Smooth muscle cell (in vitro differentiated cells): ENCODE measurements around the gene CDC14A. TPM values are rescaled to one million over a fixed set of nuclear protein-coding genes. Genes with fewer than 3 reads are reported as not detected.

Source experiments
- DNase-seq: peaks from one replicate; lab custom pipeline; 2025; ENCODE audit not compliant: unreplicated experiment; lab: John Stamatoyannopoulos, UW
- H2AFZ ChIP-seq: fragments of 200-600 bp; sonication (generic); 2 replicates; pipeline ENCODE4 v1.6.0; 2016; ENCODE audit warnings: antibody characterized with exemption, low read depth, mild to moderate bottlenecking
- H3F3A ChIP-seq: fragments of 200-600 bp; sonication (generic); 2 replicates; pipeline ENCODE4 v1.6.0; 2017; ENCODE audit warnings: antibody characterized with exemption, low read depth
- H3K27ac ChIP-seq: fragments of 200-600 bp; sonication (generic); 2 replicates; pipeline ENCODE4 v1.5.1; 2016; ENCODE audit warnings: low read depth, mild to moderate bottlenecking
- H3K27me3 ChIP-seq: fragments of 200-600 bp; sonication (generic); 2 replicates; pipeline ENCODE4 v1.6.1; 2016; ENCODE audit warnings: low read depth, mild to moderate bottlenecking
- H3K36me3 ChIP-seq: fragments of 200-600 bp; sonication (generic); 2 replicates; pipeline ENCODE4 v1.5.1; 2016; ENCODE audit warnings: low read depth
- H3K4me1 ChIP-seq: fragments of 200-600 bp; sonication (generic); 2 replicates; pipeline ENCODE4 v1.5.1; 2016; ENCODE audit warnings: low read depth
- H3K4me2 ChIP-seq: fragments of 200-600 bp; sonication (generic); 2 replicates; pipeline ENCODE4 v1.6.0; 2016; ENCODE audit warnings: mild to moderate bottlenecking
- H3K4me3 ChIP-seq: fragments of 200-600 bp; sonication (generic); 2 replicates; pipeline ENCODE4 v1.5.1; 2016; ENCODE audit warnings: mild to moderate bottlenecking
- H3K79me2 ChIP-seq: fragments of 200-600 bp; sonication (generic); 2 replicates; pipeline ENCODE4 v1.6.0; 2016; ENCODE audit warnings: low read depth, mild to moderate bottlenecking
- H3K9ac ChIP-seq: fragments of 200-600 bp; sonication (generic); 2 replicates; pipeline ENCODE4 v1.6.0; 2016; ENCODE audit warnings: low read depth
- H3K9me3 ChIP-seq: fragments of 200-600 bp; sonication (generic); replicated peaks from 2 replicates; pipeline ENCODE4 v1.5.1; 2016; ENCODE audit warnings: low read depth
- H4K20me1 ChIP-seq: fragments of 200-600 bp; sonication (generic); 2 replicates; pipeline ENCODE4 v1.6.0; 2016; ENCODE audit warnings: low read depth
- WGBS: methylation state at CpG from one replicate; pipeline ENCODE4 v1.1.7; 2016; ENCODE audit warnings: low lambda C conversion rate; 5-methylcytosine and 5-hydroxymethylcytosine counted together
- polyA plus RNA-seq: library from polyadenylated mRNA; unstranded; fragments of >200 nt; fragmentation: Nextera tagmentation; extraction: Ambion mirVana; gene quantifications from 2 replicates; pipeline ENCODE4 v1.2.1, GENCODE V29; 2016
- total RNA-seq: library from RNA; depleted of rRNA; stranded (reverse); fragments of >200 nt; gene quantifications from 2 replicates; pipeline ENCODE4 v1.2.3, GENCODE V29; 2014
- TF ChIP-seq, protein P1 (sequence below): fragments of 200-600 bp; sonication (generic); IDR thresholded peaks from 2 replicates; pipeline ENCODE4 v1.5.1; 2017; ENCODE audit warnings: borderline replicate concordance, mild to moderate bottlenecking, antibody characterized with exemption; ENCODE audit not compliant: insufficient read depth, poor library complexity, severe bottlenecking

Gene CDC14A
- total and polyA plus RNA-seq, 2 experiments from 2014 or later: 2.8 to 15.9 TPM

DNA sequence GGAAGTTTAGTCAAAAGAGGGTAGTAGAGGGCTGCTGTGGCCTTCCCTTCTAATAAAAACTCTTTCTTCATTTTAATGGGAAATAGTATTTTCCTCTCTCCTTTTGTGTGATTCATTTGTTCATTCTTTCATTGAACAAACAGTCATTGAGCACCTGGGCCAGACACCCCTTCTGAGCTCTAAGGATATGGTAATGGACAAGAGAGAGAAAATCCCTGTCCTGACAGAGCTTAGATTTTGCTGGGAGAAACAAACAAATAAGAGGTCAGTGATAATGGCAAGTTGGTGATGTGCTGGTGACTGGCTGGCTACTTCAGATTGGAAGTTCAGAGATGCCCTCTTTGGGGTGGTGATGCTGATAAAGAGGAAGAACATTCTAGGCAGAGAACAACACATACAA is 59.3 kb downstream of the CDC14A start:
- no peaks in the 10 kb centered on the region for H3K27me3 ChIP-seq
- peaks cover 24% of the 10 kb centered on the region for H3K79me2 ChIP-seq
- H2AFZ ChIP-seq: no peak overlapping the region
- peaks cover 9% of the 10 kb centered on the region for H3K4me1 ChIP-seq
- TF ChIP-seq, protein P1, sequence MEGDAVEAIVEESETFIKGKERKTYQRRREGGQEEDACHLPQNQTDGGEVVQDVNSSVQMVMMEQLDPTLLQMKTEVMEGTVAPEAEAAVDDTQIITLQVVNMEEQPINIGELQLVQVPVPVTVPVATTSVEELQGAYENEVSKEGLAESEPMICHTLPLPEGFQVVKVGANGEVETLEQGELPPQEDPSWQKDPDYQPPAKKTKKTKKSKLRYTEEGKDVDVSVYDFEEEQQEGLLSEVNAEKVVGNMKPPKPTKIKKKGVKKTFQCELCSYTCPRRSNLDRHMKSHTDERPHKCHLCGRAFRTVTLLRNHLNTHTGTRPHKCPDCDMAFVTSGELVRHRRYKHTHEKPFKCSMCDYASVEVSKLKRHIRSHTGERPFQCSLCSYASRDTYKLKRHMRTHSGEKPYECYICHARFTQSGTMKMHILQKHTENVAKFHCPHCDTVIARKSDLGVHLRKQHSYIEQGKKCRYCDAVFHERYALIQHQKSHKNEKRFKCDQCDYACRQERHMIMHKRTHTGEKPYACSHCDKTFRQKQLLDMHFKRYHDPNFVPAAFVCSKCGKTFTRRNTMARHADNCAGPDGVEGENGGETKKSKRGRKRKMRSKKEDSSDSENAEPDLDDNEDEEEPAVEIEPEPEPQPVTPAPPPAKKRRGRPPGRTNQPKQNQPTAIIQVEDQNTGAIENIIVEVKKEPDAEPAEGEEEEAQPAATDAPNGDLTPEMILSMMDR: no peak
- H4K20me1 ChIP-seq: no peaks in the 10 kb centered on the region
- H3F3A ChIP-seq: no peaks in the 10 kb centered on the region
- no peaks in the 10 kb centered on the region for H3K36me3 ChIP-seq
- H3K9me3 ChIP-seq: no peaks in the 10 kb centered on the region
- no peak overlapping the region for H3K27ac ChIP-seq
- no peak for DNase-seq
- no peak overlapping the region for H3K4me2 ChIP-seq
- no peak overlapping the region for H3K4me3 ChIP-seq
- H3K9ac ChIP-seq: no peak overlapping the region

DNA sequence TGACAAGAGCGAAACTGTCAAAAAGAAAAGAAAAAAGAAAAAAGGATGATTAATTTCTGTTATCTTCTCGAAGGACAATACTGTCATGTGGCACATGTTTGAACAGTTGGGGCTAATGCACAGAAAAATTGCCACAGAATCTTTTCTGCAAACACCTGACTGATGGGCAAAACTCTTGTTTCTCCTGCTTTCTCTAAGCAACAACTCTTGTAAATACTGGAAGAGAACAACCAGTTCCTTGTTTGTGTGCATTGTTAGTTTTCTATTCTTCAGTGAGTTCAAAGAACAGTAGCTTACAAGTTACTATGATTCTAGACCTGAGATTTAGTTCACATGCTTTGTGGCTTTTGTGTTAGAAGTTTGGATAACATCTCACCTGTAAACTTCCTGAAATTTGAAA is 60.7 kb downstream of the CDC14A start:
- Histone ChIP-seq H3K4me2 (no peak overlapping the region), H3K79me2 (peaks cover 11% of the 10 kb centered on the region), H3K4me3 (no peak overlapping the region), H3K36me3 (no peaks in the 10 kb centered on the region), H3K9me3 (no peaks in the 10 kb centered on the region), H2AFZ (no peak overlapping the region), H3K27ac (no peak overlapping the region), H3K9ac (no peak overlapping the region), H4K20me1 (no peaks in the 10 kb centered on the region), H3K27me3 (no peaks in the 10 kb centered on the region), H3K4me1 (peaks cover 9% of the 10 kb centered on the region), H3F3A (no peaks in the 10 kb centered on the region)
- 96% methylated on average over 2 of the region's 2 CpGs for WGBS
- DNase-seq: no peak
- TF ChIP-seq, protein P1: no peak

DNA sequence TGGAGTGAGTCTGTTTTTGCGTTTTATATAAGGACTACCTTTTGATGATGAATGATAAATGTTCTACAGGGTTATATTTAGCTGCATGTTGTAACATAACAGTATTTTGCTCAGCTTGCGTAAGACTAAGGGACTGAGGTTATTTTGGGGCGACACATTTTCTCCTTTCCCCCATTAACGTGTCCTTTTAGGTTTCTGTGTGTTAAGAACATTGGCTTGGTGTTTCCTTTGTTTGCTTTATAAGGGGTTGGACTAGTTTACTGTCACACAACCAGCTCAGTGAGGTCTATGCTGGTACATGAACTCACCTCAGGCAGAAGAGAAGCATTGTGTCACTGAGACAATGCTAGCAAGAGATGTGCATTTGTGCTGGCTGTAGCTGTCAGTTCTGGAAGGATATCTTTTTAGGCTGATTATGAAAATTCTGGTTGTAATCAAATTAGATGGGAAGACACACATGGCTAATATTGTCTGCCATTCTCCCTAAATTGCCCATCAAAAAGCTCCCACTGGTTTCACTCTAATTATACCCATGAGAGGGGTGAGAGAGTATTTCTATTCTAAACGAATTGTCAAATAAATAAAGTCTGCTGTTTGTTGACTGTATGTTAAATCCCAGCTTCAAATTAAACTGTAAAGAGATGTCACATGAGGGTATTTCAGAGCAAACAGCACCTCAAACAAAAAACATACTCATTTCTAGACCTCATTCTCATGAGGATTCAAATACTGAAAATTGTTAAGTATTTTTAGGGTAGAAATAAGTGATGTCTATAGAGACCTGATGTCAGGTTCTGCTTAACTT is 62.6 kb downstream of the CDC14A start:
- WGBS: 84% methylated on average over 5 of the region's 5 CpGs
- DNase-seq: no peak
- H3K9me3 ChIP-seq: no peaks in the 10 kb centered on the region
- no peak overlapping the region for H2AFZ ChIP-seq
- peak overlapping the region; percentile 29 for H3K27ac ChIP-seq
- H3K4me2 ChIP-seq: no peak overlapping the region
- no peaks in the 10 kb centered on the region for H3K27me3 ChIP-seq
- TF ChIP-seq, protein P1: no peak
- H3K36me3 ChIP-seq: no peaks in the 10 kb centered on the region
- H3K4me1 ChIP-seq: peaks cover 9% of the 10 kb centered on the region
- no peaks in the 10 kb centered on the region for H3F3A ChIP-seq
- H4K20me1 ChIP-seq: no peaks in the 10 kb centered on the region
- H3K4me3 ChIP-seq: no peak overlapping the region
- H3K79me2 ChIP-seq: peaks cover 3% of the 10 kb centered on the region
- no peak overlapping the region for H3K9ac ChIP-seq

DNA sequence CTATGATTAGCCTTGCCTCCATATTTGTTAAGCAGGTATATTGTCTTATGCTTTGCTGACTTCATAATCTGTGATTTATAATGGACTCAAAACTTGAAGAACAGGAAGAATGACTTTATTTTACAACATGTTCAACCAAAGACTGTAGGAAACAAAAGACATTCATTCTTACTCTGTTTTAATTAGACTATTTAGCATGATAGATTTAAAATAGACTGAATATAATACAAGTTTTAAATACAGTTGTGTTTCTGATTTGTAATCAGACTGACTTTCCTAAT is 63.1 kb downstream of the CDC14A start:
- H3K4me1 ChIP-seq: peaks cover 11% of the 10 kb centered on the region
- peaks cover 3% of the 10 kb centered on the region for H3K79me2 ChIP-seq
- H3K4me2 ChIP-seq: no peak overlapping the region
- no peaks in the 10 kb centered on the region for H3K9me3 ChIP-seq
- H3K36me3 ChIP-seq: no peaks in the 10 kb centered on the region
- H3K9ac ChIP-seq: no peak overlapping the region
- TF ChIP-seq, protein P1: no peak
- H3K4me3 ChIP-seq: no peak overlapping the region
- DNase-seq: no peak
- no peak overlapping the region for H2AFZ ChIP-seq
- H3K27me3 ChIP-seq: no peaks in the 10 kb centered on the region
- H3F3A ChIP-seq: no peaks in the 10 kb centered on the region
- H4K20me1 ChIP-seq: no peaks in the 10 kb centered on the region
- H3K27ac ChIP-seq: peak overlapping the region; percentile 29
